ENCODE results near the gene EPGN. TPM values are rescaled to one million over a fixed set of nuclear protein-coding genes. Genes with fewer than 3 reads are reported as not detected.
A peak's percentile ranks its signal among the peaks of the same experiment; 100 is the strongest.

Gene EPGN
- total RNA-seq, 1 donor from 2014 or later, result 6.9 TPM

DNA sequence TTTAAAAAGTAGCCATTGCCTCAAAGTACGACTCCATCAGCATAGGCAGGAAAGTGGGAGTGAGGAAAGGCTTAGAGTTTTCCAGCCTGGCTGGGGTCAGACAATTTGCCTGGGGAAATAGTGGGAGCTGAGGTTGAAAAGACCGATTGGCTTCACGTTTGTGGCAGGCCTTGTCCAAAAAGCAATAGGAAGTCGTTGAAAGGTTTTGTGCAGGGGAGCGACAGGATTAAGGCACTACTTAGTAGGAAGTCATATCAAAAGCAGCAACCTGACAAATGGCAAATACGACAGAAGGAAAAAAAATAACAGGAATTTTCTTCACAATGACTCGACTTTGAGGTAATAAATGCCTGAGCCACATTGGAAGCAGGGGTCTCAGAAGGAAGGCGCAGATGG lies 56.0 kb downstream of the EPGN start:
- Histone ChIP-seq H3K36me3 (no peaks in the 10 kb centered on the region), H3K27ac (no peak overlapping the region), H3K27me3 (no peaks in the 10 kb centered on the region), H3K9me3 (no peaks in the 10 kb centered on the region), H3K4me3 (peak overlapping the region; percentile 25 to 40), H3K4me1 (peaks cover 16% of the 10 kb centered on the region)
- DNase-seq (ENCODE audit: extremely low spot score in 2 of 2), result no peak
- TF ChIP-seq, protein P1, sequence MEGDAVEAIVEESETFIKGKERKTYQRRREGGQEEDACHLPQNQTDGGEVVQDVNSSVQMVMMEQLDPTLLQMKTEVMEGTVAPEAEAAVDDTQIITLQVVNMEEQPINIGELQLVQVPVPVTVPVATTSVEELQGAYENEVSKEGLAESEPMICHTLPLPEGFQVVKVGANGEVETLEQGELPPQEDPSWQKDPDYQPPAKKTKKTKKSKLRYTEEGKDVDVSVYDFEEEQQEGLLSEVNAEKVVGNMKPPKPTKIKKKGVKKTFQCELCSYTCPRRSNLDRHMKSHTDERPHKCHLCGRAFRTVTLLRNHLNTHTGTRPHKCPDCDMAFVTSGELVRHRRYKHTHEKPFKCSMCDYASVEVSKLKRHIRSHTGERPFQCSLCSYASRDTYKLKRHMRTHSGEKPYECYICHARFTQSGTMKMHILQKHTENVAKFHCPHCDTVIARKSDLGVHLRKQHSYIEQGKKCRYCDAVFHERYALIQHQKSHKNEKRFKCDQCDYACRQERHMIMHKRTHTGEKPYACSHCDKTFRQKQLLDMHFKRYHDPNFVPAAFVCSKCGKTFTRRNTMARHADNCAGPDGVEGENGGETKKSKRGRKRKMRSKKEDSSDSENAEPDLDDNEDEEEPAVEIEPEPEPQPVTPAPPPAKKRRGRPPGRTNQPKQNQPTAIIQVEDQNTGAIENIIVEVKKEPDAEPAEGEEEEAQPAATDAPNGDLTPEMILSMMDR (IDR thresholded peaks at IDR 0.05), result no peak
- no peak for TF ChIP-seq POLR2A (IDR thresholded peaks at IDR 0.05)
- no peak for TF ChIP-seq POLR2AphosphoS5 (IDR thresholded peaks at IDR 0.05; ENCODE audit: insufficient read depth in 1 of 2, low read depth in 1 of 2)
- intact Hi-C loops (cut with DNase I), result no loop called here

DNA sequence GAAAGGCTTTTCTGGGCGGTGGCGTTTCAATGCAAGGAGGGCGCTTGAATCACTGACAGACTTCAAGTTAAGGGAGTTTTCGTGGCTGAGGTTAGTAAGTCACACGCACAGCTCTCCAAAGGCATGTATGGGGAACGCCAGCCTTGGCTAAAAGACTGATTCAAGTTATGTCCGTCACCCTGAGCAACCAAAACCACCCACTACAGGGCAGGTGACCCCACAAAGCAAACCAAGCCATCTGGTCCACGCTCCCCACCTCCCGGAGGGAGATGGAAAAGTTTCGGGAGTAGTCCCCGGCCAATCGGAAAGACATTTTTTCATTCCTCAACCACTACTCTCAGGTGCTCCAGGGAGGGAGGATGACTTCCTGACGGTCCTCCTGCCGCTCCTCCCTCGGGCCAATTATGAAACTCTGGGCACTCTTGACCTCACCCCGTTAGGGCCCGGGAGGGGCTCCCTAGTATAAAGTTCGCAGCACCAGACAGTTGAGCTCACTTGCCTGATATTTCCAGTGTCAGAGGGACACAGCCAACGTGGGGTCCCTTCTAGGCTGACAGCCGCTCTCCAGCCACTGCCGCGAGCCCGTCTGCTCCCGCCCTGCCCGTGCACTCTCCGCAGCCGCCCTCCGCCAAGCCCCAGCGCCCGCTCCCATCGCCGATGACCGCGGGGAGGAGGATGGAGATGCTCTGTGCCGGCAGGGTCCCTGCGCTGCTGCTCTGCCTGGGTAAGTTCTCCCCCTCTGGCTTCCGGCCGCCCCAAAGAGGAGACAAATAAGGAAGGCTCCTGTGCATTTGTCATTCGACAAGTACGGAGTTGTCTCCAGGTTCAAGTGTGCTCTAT lies 56.6 kb downstream of the EPGN start, which contains the start of gene EREG:
TSS of gene EREG (plus strand) at position 494 of the 840 bp plus-strand sequence. CDS start at position 658, 164 bp downstream.
- H3K4me1 ChIP-seq, result peaks cover 16% of the 10 kb centered on the region
- no peak within 1 kb of the TSS for H3K27ac ChIP-seq
- H3K4me3 ChIP-seq, result peak within 1 kb of the TSS; percentile 25 to 40
- no peak for DNase-seq (ENCODE audit: extremely low spot score in 2 of 2)
- intact Hi-C loops (cut with DNase I), result no loop called here
- no peaks in the 10 kb centered on the region for H3K9me3 ChIP-seq
- TF ChIP-seq POLR2A (IDR thresholded peaks at IDR 0.05) (no peak), POLR2AphosphoS5 (IDR thresholded peaks at IDR 0.05; ENCODE audit: insufficient read depth in 1 of 2, low read depth in 1 of 2) (no peak)
- TF ChIP-seq, protein P1 (IDR thresholded peaks at IDR 0.05), result no peak
- H3K27me3 ChIP-seq, result no peaks in the 10 kb centered on the region
- H3K36me3 ChIP-seq, result no peaks in the 10 kb centered on the region

DNA sequence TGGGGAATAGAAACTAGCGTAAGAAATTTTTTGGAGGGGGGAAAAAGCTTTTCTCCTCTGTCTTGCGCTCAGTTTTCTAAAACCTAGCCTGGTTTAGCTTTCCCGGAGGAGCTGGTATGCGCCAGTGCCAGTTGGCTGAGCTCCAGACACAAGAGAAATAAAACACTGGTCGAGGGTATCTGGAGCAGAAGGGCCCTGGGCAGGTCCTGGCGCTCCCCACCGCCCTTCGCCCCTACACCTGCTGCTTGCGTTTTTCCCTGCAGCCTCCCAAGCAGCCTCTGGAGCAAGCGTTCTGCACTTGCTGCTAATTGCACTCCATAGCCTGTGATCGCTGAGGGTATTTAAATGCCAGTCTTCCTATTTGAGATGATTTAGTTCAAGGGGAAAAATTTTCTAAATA lies 57.5 kb downstream of the EPGN start:
- intact Hi-C loops (cut with DNase I), result no loop called here
- Histone ChIP-seq H3K4me3 (peak overlapping the region in 1 of 2 donors; percentile 40), H3K9me3 (no peaks in the 10 kb centered on the region), H3K36me3 (no peaks in the 10 kb centered on the region), H3K27ac (no peak overlapping the region), H3K4me1 (peaks cover 16% of the 10 kb centered on the region), H3K27me3 (no peaks in the 10 kb centered on the region)
- TF ChIP-seq, protein P1 (IDR thresholded peaks at IDR 0.05), result no peak
- no peak for TF ChIP-seq POLR2A (IDR thresholded peaks at IDR 0.05)
- DNase-seq (ENCODE audit: extremely low spot score in 2 of 2), result no peak

Other genes with a start within 250 kb of the EPGN start
- 17.7 TPM for gene CXCL2, start 209.3 kb upstream of the EPGN start, total RNA-seq
- 15.5 TPM for gene MTHFD2L, start 150.4 kb upstream of the EPGN start, total RNA-seq
- 1.2 TPM for gene EREG, start 56.7 kb downstream of the EPGN start, total RNA-seq
- gene AREG, start 136.7 kb downstream of the EPGN start, total RNA-seq, result 16.9 TPM

Data from vagina (tissue), 2 donors.